ENCODE data around the gene TGM4. TPM values are rescaled to one million over a fixed set of nuclear protein-coding genes. Genes with fewer than 3 reads are reported as not detected.
A peak's percentile ranks its signal among the peaks of the same experiment; 100 is the strongest.

TGM4 gene
- 0.04 TPM for polyA plus RNA-seq
- long read RNA-seq, donor 1, partial matches to known transcripts, result 20 of 20 reads
- long read RNA-seq, donor 1, other reads (novel, unspliced or antisense), result 0 of 20 reads
- long read RNA-seq, donor 2, partial matches to known transcripts, result 61 of 61 reads
- long read RNA-seq, donor 2, other reads (novel, unspliced or antisense), result 0 of 61 reads
- long read RNA-seq, donor 3, result 0 reads
- long read RNA-seq, donor 4, result 0 reads
- long read RNA-seq, donor 5, result 0 reads
- long read RNA-seq, donor 6, result 0 reads
- long read RNA-seq, donor 7, result 0 reads
- long read RNA-seq, donor 8, result 0 reads
- long read RNA-seq, donor 9, result 0 reads
- long read RNA-seq, donor 10, result 0 reads
- long read RNA-seq, donor 11, partial matches to known transcripts, result 0 of 11 reads
- long read RNA-seq, donor 11, other reads (novel, unspliced or antisense), result 11 of 11 reads

DNA sequence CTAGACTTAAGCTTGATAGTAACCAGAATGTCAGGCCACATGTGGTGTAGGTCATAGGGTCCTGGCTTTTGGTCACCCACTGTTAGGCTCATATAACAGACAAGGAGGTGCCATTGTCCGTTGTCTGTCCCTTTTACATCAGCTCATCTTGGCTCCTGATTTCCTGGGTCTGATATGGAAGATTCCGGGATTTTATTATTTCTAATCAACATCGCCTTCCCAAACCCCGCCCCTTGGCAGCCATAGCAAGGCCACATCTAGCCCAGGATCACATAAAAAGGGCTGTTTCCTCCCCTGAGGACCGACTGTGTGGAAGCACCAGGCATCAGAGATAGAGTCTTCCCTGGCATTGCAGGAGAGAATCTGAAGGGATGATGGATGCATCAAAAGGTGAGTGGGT is at the start of gene TGM4:
Gene TGM4, plus strand, starts transcription at position 301 of the 400 bp plus-strand sequence. Its CDS starts 71 bp downstream, at position 372.
- H3K27me3 ChIP-seq (ENCODE audit: control insufficient read depth, insufficient read depth, low read length), result no peaks in the 10 kb centered on the region
- no CpG with 5 or more reads among the region's 5 CpGs for WGBS (ENCODE audit: insufficient coverage, low lambda C conversion rate)
- H3K36me3 ChIP-seq (ENCODE audit: control insufficient read depth, insufficient read depth, low read length), result no peaks in the 10 kb centered on the region
- no peak for DNase-seq
- H3K9me3 ChIP-seq (ENCODE audit: control insufficient read depth, low read depth, low read length), result no peaks in the 10 kb centered on the region
- no peaks in the 10 kb centered on the region for H3K4me1 ChIP-seq (ENCODE audit: control insufficient read depth, insufficient read depth, low read length)
- H3K27ac ChIP-seq (ENCODE audit: low read length), result no peak within 1 kb of the TSS
- H3K4me3 ChIP-seq (ENCODE audit: low read length), result no peak within 1 kb of the TSS

DNA sequence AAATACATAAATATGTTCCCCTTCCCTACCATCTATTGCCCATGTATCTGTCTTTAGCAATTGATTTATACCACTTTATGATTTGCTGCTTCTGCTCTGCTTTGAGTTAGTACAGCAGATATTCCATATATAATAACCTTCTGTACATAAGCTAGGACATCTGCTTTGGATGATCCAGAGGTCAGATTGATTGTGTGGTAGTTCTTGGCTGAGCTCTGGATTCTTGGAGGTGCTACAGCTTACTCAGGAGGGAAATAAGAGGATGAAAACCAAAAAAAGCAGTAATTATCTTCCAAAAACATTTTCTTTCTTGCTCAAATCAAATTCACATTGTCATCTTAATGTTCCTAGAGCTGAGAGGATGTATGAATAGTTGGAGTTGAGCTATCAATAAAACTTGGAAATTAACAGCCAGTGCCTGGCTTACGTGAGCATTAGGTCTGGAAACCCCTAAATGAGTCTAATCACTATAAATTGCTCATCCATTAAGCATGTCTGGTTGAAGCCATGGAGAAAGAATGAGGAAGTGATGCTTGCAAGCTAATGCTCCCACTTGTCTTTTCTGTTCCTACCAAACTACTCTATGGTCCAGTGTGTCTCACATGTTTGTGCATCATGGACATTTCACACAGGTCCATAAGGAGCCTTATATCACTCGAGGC is 49.0 kb upstream of the TGM4 start:
- Histone ChIP-seq H3K9me3 (ENCODE audit: control insufficient read depth, low read depth, low read length) (no peaks in the 10 kb centered on the region), H3K4me1 (ENCODE audit: control insufficient read depth, insufficient read depth, low read length) (no peaks in the 10 kb centered on the region), H3K36me3 (ENCODE audit: control insufficient read depth, insufficient read depth, low read length) (peaks cover 2% of the 10 kb centered on the region), H3K4me3 (ENCODE audit: low read length) (no peak overlapping the region), H3K27me3 (ENCODE audit: control insufficient read depth, insufficient read depth, low read length) (no peaks in the 10 kb centered on the region), H3K27ac (ENCODE audit: low read length) (no peak overlapping the region)
- no CpG with 5 or more reads among the region's 2 CpGs for WGBS (ENCODE audit: insufficient coverage, low lambda C conversion rate)
- DNase-seq, result peak in 1 of 2 donors; percentile 6

DNA sequence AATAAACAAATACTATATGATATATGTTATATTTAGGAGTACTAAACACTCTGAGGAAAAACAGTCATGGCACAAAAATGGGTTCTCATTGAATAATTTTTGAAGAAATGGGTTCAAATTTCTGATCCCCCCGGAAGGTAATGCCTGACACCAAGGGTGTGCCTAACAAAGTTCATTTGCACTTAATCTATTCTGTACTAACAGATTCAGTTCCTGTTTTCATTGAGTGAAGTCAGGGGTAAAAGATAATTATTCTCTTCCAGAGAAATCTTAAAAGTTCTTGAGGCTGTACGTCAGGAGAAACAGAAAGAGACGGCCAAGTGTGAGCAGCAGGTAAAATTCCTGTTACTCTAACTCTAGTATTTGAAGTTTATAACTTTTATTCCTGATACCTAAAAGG is 47.2 kb upstream of the TGM4 start:
- WGBS (ENCODE audit: insufficient coverage, low lambda C conversion rate), result 93% methylated on average over 2 of the region's 3 CpGs
- H3K4me3 ChIP-seq (ENCODE audit: low read length), result no peak overlapping the region

DNA sequence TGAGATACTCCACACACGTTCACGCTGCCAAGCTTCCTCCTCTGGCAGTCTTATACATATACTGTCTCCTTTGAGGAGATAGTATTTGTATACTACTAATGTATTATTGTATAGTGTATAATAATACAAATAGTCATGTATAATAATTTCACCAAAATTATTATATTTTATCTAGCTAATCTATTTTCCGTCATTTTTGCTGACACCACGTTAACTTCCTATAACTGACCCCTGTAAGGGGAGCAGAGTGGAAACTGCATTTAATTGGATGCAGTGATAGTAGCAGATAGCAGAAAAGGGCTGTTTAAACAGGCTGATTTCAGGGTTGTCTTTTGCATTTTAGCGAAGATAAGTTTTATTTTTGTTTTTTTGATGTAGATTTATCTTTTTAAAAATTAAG is 43.2 kb upstream of the TGM4 start:
- Histone ChIP-seq H3K4me1 (ENCODE audit: control insufficient read depth, insufficient read depth, low read length) (no peaks in the 10 kb centered on the region), H3K9me3 (ENCODE audit: control insufficient read depth, low read depth, low read length) (no peaks in the 10 kb centered on the region), H3K27ac (ENCODE audit: low read length) (no peak overlapping the region), H3K4me3 (ENCODE audit: low read length) (no peak overlapping the region), H3K36me3 (ENCODE audit: control insufficient read depth, insufficient read depth, low read length) (peaks cover 9% of the 10 kb centered on the region), H3K27me3 (ENCODE audit: control insufficient read depth, insufficient read depth, low read length) (no peaks in the 10 kb centered on the region)
- DNase-seq, result no peak
- 100% methylated on average over 3 of the region's 5 CpGs for WGBS (ENCODE audit: insufficient coverage, low lambda C conversion rate)

More for the DNA sequence above, 47.2 kb upstream of the TGM4 start:
- Histone ChIP-seq H3K4me1 (ENCODE audit: control insufficient read depth, insufficient read depth, low read length) (no peaks in the 10 kb centered on the region), H3K36me3 (ENCODE audit: control insufficient read depth, insufficient read depth, low read length) (peaks cover 8% of the 10 kb centered on the region), H3K27me3 (ENCODE audit: control insufficient read depth, insufficient read depth, low read length) (no peaks in the 10 kb centered on the region), H3K9me3 (ENCODE audit: control insufficient read depth, low read depth, low read length) (no peaks in the 10 kb centered on the region), H3K27ac (ENCODE audit: low read length) (no peak overlapping the region)
- DNase-seq, result no peak

DNA sequence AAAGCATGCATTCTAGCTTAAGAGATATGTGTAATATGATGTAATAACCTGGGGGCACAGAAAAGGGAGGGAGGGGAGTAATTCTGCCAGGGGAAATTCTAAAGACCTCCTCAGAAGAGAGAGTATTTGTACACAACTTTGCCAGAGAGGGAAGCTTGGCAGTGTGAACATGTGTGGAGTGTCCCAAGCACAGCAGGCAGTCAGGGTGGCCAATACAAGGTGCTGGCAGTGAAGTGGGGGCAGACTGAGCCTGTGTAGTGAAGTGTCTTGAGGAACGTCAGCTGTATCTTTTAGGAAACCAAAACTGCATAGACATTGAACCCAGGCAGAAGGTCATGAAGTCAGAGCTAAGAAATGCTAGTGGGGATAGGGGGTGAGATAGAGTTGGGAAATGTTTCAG is 42.4 kb upstream of the TGM4 start:
- 67% methylated on average over 1 of the region's 1 CpG for WGBS (ENCODE audit: insufficient coverage, low lambda C conversion rate)

DNA sequence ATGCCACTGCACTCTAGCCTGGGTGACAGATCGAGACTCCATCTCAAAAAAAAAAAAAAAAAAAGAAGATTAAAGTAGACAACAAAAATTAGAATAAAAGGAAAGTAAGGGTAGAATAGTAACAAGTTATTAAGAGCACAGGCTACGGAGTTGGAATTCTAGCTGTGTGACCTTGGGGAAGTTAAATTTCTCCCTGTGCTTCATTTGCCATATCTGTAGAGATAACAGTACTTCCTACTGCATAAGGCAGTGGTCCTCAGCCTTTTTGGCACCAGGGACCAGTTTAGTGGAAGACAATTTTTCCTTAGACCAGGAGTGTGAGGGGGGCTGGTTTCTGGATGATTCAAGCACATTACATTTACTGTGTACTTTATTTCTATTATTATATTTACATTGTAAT is 41.4 kb upstream of the TGM4 start:
- no peaks in the 10 kb centered on the region for H3K4me1 ChIP-seq (ENCODE audit: control insufficient read depth, insufficient read depth, low read length)
- no peaks in the 10 kb centered on the region for H3K9me3 ChIP-seq (ENCODE audit: control insufficient read depth, low read depth, low read length)
- DNase-seq, result no peak
- peaks cover 8% of the 10 kb centered on the region for H3K36me3 ChIP-seq (ENCODE audit: control insufficient read depth, insufficient read depth, low read length)
- WGBS (ENCODE audit: insufficient coverage, low lambda C conversion rate), result 100% methylated on average over 1 of the region's 2 CpGs
- no peak overlapping the region for H3K27ac ChIP-seq (ENCODE audit: low read length)
- no peak overlapping the region for H3K4me3 ChIP-seq (ENCODE audit: low read length)
- no peaks in the 10 kb centered on the region for H3K27me3 ChIP-seq (ENCODE audit: control insufficient read depth, insufficient read depth, low read length)

More for the DNA sequence above, 42.4 kb upstream of the TGM4 start:
- DNase-seq, result no peak
- H3K4me3 ChIP-seq (ENCODE audit: low read length), result no peak overlapping the region
- no peaks in the 10 kb centered on the region for H3K4me1 ChIP-seq (ENCODE audit: control insufficient read depth, insufficient read depth, low read length)
- no peak overlapping the region for H3K27ac ChIP-seq (ENCODE audit: low read length)
- peaks cover 6% of the 10 kb centered on the region for H3K36me3 ChIP-seq (ENCODE audit: control insufficient read depth, insufficient read depth, low read length)
- H3K27me3 ChIP-seq (ENCODE audit: control insufficient read depth, insufficient read depth, low read length), result no peaks in the 10 kb centered on the region
- H3K9me3 ChIP-seq (ENCODE audit: control insufficient read depth, low read depth, low read length), result no peaks in the 10 kb centered on the region

DNA sequence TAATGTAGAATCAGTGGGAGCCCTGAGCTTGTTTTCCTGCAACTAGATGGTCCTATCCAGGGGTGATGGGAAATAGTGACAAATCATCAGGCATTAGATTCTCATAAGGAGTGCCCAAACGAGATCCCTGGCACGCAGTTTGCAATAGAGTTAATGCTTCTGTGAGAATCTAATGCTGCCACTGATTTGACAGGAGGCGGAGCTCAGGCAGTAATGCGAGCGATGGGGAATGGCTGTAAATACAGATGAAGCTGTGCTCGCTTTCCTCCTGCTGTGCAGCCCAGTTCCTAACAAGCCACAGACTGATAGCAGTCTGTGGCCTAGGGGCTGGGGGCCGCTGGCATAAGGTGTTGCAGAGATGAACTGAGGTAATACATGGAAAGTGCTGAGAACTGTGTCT is 41.0 kb upstream of the TGM4 start:
- H3K4me1 ChIP-seq (ENCODE audit: control insufficient read depth, insufficient read depth, low read length), result no peaks in the 10 kb centered on the region
- no CpG with 5 or more reads among the region's 7 CpGs for WGBS (ENCODE audit: insufficient coverage, low lambda C conversion rate)
- peaks cover 8% of the 10 kb centered on the region for H3K36me3 ChIP-seq (ENCODE audit: control insufficient read depth, insufficient read depth, low read length)
- no peak overlapping the region for H3K4me3 ChIP-seq (ENCODE audit: low read length)
- no peaks in the 10 kb centered on the region for H3K27me3 ChIP-seq (ENCODE audit: control insufficient read depth, insufficient read depth, low read length)
- no peaks in the 10 kb centered on the region for H3K9me3 ChIP-seq (ENCODE audit: control insufficient read depth, low read depth, low read length)
- no peak for DNase-seq
- no peak overlapping the region for H3K27ac ChIP-seq (ENCODE audit: low read length)

DNA sequence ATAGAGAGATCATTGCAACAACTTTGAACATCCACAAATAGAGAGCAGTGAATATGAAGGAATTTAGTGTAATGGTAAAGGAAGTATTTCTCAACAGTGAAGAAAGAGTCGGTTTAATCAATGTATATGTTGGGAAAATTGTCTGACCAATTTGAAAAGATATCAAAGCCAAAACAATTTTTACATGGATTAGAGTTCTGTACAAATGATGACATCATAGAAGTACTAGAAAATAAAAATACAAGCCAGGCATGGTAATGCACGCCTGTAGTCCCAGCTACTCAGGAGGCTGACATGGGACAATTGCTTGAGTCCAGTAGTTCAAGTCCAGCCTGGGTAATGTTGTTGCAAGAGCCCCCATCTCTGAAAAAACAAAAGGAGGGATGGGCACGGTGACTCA is 38.7 kb upstream of the TGM4 start:
- H3K36me3 ChIP-seq (ENCODE audit: control insufficient read depth, insufficient read depth, low read length), result peaks cover 8% of the 10 kb centered on the region

DNA sequence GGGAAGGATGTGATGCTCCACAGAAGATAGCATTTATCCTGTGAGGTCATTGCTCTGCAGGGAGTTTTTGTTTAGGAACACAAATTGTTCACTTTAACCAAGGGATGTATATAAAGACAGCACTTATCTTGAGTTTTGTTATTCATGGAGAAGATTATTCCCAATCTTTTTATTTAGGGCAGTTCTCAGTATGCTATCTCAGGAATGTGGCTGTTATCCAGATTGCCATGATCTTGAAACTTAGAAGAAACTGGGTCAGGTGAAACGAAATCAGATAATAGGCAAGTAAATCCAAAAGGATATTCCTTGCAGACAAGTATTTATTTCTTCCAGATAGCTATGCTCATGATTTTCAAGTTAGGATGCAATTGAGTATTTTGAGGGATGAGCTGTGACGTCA is 32.0 kb upstream of the TGM4 start:
- no peaks in the 10 kb centered on the region for H3K4me1 ChIP-seq (ENCODE audit: control insufficient read depth, insufficient read depth, low read length)
- H3K9me3 ChIP-seq (ENCODE audit: control insufficient read depth, low read depth, low read length), result no peaks in the 10 kb centered on the region
- H3K4me3 ChIP-seq (ENCODE audit: low read length), result no peak overlapping the region
- WGBS (ENCODE audit: insufficient coverage, low lambda C conversion rate), result 100% methylated on average over 1 of the region's 2 CpGs
- no peak overlapping the region for H3K27ac ChIP-seq (ENCODE audit: low read length)
- no peaks in the 10 kb centered on the region for H3K27me3 ChIP-seq (ENCODE audit: control insufficient read depth, insufficient read depth, low read length)
- peaks cover 7% of the 10 kb centered on the region for H3K36me3 ChIP-seq (ENCODE audit: control insufficient read depth, insufficient read depth, low read length)
- DNase-seq, result no peak

More for the DNA sequence above, 38.7 kb upstream of the TGM4 start:
- Histone ChIP-seq H3K27me3 (ENCODE audit: control insufficient read depth, insufficient read depth, low read length) (no peaks in the 10 kb centered on the region), H3K27ac (ENCODE audit: low read length) (no peak overlapping the region), H3K4me3 (ENCODE audit: low read length) (no peak overlapping the region), H3K4me1 (ENCODE audit: control insufficient read depth, insufficient read depth, low read length) (no peaks in the 10 kb centered on the region), H3K9me3 (ENCODE audit: control insufficient read depth, low read depth, low read length) (no peaks in the 10 kb centered on the region)
- WGBS (ENCODE audit: insufficient coverage, low lambda C conversion rate), result 100% methylated on average over 1 of the region's 3 CpGs
- no peak for DNase-seq

DNA sequence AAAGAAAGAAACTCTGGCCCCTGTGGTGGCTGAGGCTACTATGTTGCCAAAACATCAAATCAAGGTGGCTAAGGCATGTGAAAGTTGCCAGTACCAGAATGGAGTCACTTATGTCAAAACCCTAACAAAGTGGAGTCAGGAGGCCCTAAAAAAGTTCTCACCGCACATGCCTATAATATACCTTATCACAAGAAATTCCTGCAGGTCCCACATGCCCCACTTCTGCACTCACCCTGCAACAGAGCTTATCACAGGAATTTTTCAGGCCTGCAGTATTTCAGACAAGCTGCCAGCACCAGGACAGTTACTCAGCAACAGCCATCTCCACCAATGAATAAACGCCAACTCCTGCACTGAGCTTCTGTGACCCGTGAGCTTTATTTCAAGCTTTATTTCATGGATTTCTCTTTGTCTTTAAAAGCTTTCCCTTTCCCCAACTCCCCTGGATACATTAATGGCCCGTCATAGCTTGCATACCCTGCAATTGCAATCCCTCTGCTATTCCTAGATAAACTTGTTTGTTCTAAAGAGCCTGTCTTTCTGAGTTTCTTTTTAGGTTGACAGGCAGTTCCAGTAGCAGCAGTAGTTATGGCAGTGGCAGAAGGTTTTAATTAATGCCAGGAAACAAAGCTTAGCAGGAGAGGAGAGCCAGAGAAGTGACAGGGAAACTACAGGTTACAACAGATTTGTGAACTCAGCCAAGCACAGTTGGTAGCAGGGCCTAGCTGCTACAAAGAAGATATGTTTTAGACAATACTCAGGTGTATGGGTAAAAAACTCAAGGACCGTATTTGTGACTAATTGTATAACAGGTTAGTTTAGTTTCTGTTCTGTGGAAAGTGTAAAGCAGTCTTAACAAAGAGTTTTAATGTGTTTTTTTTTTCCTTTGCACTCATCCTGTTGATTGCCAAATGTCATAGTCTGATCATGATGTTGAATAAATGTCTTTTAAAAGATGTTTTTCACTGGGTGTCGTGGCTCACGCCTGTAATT is 28.6 kb upstream of the TGM4 start:
- DNase-seq, result no peak
- Histone ChIP-seq H3K27me3 (ENCODE audit: control insufficient read depth, insufficient read depth, low read length) (no peaks in the 10 kb centered on the region), H3K4me3 (ENCODE audit: low read length) (no peak overlapping the region), H3K36me3 (ENCODE audit: control insufficient read depth, insufficient read depth, low read length) (peaks cover 5% of the 10 kb centered on the region), H3K27ac (ENCODE audit: low read length) (no peak overlapping the region), H3K9me3 (ENCODE audit: control insufficient read depth, low read depth, low read length) (no peaks in the 10 kb centered on the region), H3K4me1 (ENCODE audit: control insufficient read depth, insufficient read depth, low read length) (no peaks in the 10 kb centered on the region)
- WGBS (ENCODE audit: insufficient coverage, low lambda C conversion rate), result 54% methylated on average over 4 of the region's 7 CpGs
